Prostate gland (tissue), 2 donors: ENCODE results near the gene SNX9.

Source experiments
- POLR2A ChIP-seq: fragments of 450-650 bp; IDR thresholded peaks from one replicate; pipeline ENCODE4 v1.6.1; 2016; ENCODE audit warnings: antibody characterized with exemption, mild to moderate bottlenecking
- POLR2AphosphoS5 ChIP-seq: sonication (generic); formaldehyde crosslinking; IDR thresholded peaks from one replicate; pipeline ENCODE4 v1.6.1; 2017; ENCODE audit warnings: antibody characterized with exemption
- TF ChIP-seq, protein P1 (sequence below), 4 experiments: fragments of 200-600 bp in 2 of 4; fragments of 450-650 bp in 2 of 4; sonication (generic) in 2 of 4; IDR thresholded peaks; 1 replicate in 3 of 4; 2 replicates in 1 of 4; pipeline ENCODE4 v1.5.1; 2016 to 2019; ENCODE audit warnings: antibody characterized with exemption in 4 of 4, mild to moderate bottlenecking in 2 of 4, moderate library complexity in 2 of 4

DNA sequence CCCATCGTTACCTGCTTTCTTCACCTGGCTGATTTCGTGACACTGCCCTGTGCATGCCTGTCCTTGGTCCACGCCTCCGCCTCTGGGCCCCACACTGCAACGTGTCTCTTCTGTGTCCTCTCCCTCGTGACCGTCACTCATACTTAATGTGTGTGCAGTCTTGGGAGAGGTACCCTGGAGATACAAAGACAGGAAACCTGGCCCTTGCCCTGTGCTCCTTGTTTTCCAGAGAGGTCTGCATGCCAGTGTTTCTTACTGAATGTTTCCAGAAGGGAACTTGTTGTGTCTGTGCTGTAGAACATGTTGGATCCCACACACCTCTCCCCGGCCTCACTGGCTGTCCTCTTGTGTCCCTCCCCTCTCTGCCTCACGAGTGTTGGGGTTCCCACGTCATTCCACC is 45.8 kb downstream of the SNX9 start:
- TF ChIP-seq, protein P1, sequence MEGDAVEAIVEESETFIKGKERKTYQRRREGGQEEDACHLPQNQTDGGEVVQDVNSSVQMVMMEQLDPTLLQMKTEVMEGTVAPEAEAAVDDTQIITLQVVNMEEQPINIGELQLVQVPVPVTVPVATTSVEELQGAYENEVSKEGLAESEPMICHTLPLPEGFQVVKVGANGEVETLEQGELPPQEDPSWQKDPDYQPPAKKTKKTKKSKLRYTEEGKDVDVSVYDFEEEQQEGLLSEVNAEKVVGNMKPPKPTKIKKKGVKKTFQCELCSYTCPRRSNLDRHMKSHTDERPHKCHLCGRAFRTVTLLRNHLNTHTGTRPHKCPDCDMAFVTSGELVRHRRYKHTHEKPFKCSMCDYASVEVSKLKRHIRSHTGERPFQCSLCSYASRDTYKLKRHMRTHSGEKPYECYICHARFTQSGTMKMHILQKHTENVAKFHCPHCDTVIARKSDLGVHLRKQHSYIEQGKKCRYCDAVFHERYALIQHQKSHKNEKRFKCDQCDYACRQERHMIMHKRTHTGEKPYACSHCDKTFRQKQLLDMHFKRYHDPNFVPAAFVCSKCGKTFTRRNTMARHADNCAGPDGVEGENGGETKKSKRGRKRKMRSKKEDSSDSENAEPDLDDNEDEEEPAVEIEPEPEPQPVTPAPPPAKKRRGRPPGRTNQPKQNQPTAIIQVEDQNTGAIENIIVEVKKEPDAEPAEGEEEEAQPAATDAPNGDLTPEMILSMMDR (IDR thresholded peaks at IDR 0.05), result no peak
- TF ChIP-seq POLR2A (no peak), POLR2AphosphoS5 (no peak)
